ENCODE data around the gene GLCCI1. TPM values are rescaled to one million over a fixed set of nuclear protein-coding genes. Genes with fewer than 3 reads are reported as not detected.
"Not testable (repeated sequence)": the region's sequence is repeated elsewhere in the genome, so short reads cannot be mapped to it uniquely, and the experiment has no call there.

Gene GLCCI1
- total and polyA plus RNA-seq, 4 donors = 1.4 to 5.9 (median 4.3) TPM

DNA sequence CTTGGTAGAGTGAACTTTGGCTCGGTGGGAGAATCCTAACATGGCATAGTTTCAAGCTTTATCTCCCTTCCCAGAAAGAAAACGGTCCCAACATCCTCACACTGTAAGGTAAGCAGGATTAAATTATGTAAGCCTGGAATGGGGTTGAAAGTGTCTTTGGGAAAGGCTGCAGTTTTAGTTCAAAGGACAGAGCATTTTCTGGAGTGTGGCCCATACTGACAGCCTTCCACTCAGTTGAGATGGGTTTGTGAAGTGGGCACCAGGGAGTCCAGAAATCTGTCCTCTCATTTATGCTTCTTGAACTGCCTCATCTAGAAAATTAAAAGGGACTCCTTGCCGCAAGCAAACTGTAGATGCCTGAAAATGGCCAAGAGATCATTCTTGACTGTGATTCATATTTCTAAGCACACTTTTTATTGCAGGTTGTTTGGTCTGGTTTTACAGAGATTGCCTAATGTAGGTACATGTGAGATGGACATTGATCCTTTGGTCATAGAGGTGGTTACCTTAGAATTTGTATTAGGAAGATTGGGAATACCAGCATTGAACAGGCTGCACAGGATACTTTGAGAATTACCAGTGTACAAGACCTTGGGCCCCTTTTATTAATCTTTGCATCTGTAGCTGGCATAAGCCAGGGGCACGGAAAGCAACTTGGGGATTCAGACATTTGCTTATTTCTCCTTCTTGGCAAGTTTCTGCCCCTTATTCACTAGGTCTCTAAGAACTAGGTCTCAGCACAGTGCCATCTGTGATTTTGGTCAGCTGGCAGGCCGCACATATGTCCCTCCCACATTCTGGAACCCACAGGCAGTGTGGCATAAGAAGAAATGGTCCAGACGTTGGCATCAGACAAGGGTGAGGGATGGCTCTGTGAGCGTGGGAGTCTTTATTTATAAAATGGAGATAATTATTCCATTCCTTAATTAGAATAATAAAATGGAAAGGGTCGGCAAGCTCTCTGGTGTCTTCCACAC lies 125.9 kb downstream of the GLCCI1 start:
- DNase-seq (ENCODE audit: low spot score) = no peak
- no peak overlapping the region for H3K4me3 ChIP-seq (ENCODE audit: low read depth in 1 of 3, low read length in 3 of 3)
- H3K4me1 ChIP-seq (ENCODE audit: control insufficient read depth in 4 of 4, insufficient read depth in 4 of 4, low read length in 3 of 4) = peaks cover 0 to 19% (median 16%) of the 10 kb centered on the region in 4 donors
- peaks cover 0 to 3% (median 0%) of the 10 kb centered on the region in 4 donors for H3K36me3 ChIP-seq (ENCODE audit: control insufficient read depth in 4 of 4, insufficient read depth in 3 of 4, low read depth in 1 of 4, low read length in 3 of 4)
- 63% methylated on average over 8 of the region's 8 CpGs for WGBS
- no peaks in the 10 kb centered on the region for H3K9me3 ChIP-seq (ENCODE audit: control insufficient read depth in 4 of 4, low read length in 3 of 4)
- H3K27me3 ChIP-seq (ENCODE audit: control insufficient read depth in 4 of 4, insufficient read depth in 4 of 4, low read length in 3 of 4) = no peaks in the 10 kb centered on the region
- H3K9ac ChIP-seq (ENCODE audit: low read depth in 1 of 2, low read length in 2 of 2) = no peak overlapping the region
- TF ChIP-seq YY1 (IDR thresholded peaks at IDR 0.05) (peak; percentile 50), RAD21 (IDR thresholded peaks at IDR 0.05) (peak; percentile 18 to 30), TAF1 (conservative IDR thresholded peaks at IDR 0.05) (no peak), EGR1 (IDR thresholded peaks at IDR 0.05; ENCODE audit: low read depth in 2 of 2) (no peak), HNF4G (IDR thresholded peaks at IDR 0.05) (peak; percentile 64), JUND (IDR thresholded peaks at IDR 0.05) (peak in 1 of 2 donors; percentile 23), HNF4A (conservative IDR thresholded peaks at IDR 0.05) (peak; percentile 84 to 93), RXRA (IDR thresholded peaks at IDR 0.05) (peak; percentile 45 to 55), FOXA2 (IDR thresholded peaks at IDR 0.05) (no peak), GABPA (IDR thresholded peaks at IDR 0.05 in 1 of 2, conservative IDR thresholded peaks at IDR 0.05 in 1 of 2) (no peak), NR2F2 (IDR thresholded peaks at IDR 0.05) (no peak), SP1 (IDR thresholded peaks at IDR 0.05) (peak; percentile 81), FOXA1 (IDR thresholded peaks at IDR 0.05) (no peak)
- TF ChIP-seq, protein P1, sequence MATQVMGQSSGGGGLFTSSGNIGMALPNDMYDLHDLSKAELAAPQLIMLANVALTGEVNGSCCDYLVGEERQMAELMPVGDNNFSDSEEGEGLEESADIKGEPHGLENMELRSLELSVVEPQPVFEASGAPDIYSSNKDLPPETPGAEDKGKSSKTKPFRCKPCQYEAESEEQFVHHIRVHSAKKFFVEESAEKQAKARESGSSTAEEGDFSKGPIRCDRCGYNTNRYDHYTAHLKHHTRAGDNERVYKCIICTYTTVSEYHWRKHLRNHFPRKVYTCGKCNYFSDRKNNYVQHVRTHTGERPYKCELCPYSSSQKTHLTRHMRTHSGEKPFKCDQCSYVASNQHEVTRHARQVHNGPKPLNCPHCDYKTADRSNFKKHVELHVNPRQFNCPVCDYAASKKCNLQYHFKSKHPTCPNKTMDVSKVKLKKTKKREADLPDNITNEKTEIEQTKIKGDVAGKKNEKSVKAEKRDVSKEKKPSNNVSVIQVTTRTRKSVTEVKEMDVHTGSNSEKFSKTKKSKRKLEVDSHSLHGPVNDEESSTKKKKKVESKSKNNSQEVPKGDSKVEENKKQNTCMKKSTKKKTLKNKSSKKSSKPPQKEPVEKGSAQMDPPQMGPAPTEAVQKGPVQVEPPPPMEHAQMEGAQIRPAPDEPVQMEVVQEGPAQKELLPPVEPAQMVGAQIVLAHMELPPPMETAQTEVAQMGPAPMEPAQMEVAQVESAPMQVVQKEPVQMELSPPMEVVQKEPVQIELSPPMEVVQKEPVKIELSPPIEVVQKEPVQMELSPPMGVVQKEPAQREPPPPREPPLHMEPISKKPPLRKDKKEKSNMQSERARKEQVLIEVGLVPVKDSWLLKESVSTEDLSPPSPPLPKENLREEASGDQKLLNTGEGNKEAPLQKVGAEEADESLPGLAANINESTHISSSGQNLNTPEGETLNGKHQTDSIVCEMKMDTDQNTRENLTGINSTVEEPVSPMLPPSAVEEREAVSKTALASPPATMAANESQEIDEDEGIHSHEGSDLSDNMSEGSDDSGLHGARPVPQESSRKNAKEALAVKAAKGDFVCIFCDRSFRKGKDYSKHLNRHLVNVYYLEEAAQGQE (IDR thresholded peaks at IDR 0.05) = no peak
- TF ChIP-seq, protein P2, sequence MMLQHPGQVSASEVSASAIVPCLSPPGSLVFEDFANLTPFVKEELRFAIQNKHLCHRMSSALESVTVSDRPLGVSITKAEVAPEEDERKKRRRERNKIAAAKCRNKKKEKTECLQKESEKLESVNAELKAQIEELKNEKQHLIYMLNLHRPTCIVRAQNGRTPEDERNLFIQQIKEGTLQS (IDR thresholded peaks at IDR 0.05) = peak; percentile 56
- TF ChIP-seq, protein P3, sequence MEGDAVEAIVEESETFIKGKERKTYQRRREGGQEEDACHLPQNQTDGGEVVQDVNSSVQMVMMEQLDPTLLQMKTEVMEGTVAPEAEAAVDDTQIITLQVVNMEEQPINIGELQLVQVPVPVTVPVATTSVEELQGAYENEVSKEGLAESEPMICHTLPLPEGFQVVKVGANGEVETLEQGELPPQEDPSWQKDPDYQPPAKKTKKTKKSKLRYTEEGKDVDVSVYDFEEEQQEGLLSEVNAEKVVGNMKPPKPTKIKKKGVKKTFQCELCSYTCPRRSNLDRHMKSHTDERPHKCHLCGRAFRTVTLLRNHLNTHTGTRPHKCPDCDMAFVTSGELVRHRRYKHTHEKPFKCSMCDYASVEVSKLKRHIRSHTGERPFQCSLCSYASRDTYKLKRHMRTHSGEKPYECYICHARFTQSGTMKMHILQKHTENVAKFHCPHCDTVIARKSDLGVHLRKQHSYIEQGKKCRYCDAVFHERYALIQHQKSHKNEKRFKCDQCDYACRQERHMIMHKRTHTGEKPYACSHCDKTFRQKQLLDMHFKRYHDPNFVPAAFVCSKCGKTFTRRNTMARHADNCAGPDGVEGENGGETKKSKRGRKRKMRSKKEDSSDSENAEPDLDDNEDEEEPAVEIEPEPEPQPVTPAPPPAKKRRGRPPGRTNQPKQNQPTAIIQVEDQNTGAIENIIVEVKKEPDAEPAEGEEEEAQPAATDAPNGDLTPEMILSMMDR (IDR thresholded peaks at IDR 0.05; ENCODE audit: low read depth, low read length, missing input control) = no peak
- TF ChIP-seq, protein P4, sequence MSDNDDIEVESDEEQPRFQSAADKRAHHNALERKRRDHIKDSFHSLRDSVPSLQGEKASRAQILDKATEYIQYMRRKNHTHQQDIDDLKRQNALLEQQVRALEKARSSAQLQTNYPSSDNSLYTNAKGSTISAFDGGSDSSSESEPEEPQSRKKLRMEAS (IDR thresholded peaks at IDR 0.05) = no peak
- TF ChIP-seq, protein P5, sequence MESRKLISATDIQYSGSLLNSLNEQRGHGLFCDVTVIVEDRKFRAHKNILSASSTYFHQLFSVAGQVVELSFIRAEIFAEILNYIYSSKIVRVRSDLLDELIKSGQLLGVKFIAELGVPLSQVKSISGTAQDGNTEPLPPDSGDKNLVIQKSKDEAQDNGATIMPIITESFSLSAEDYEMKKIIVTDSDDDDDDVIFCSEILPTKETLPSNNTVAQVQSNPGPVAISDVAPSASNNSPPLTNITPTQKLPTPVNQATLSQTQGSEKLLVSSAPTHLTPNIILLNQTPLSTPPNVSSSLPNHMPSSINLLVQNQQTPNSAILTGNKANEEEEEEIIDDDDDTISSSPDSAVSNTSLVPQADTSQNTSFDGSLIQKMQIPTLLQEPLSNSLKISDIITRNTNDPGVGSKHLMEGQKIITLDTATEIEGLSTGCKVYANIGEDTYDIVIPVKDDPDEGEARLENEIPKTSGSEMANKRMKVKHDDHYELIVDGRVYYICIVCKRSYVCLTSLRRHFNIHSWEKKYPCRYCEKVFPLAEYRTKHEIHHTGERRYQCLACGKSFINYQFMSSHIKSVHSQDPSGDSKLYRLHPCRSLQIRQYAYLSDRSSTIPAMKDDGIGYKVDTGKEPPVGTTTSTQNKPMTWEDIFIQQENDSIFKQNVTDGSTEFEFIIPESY (IDR thresholded peaks at IDR 0.05) = no peak
- peak overlapping the region; percentile 14 to 75 for H3K27ac ChIP-seq (ENCODE audit: low read depth in 1 of 2, low read length in 2 of 2)

DNA sequence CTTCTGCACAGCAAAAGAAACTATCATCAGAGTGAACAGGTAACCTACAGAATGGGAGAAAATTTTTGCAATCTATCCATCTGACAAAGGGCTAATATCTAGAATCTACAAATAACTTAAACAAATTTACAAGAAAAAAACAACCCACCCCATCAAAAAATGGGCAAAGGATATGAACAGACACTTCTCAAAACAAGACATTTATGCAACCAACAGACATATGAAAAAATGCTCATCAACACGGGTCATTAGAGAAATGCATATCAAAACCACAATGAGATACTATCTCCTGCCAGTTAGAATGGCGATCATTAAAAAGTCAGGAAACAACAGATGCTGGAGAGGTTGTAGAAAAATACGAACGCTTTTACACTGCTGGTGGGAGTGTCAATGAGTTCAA lies 132.7 kb downstream of the GLCCI1 start:
- not testable (repeated sequence) for H3K4me1 ChIP-seq (ENCODE audit: control insufficient read depth in 4 of 4, insufficient read depth in 4 of 4, low read length in 3 of 4); H3K27ac ChIP-seq (ENCODE audit: low read depth in 1 of 2, low read length in 2 of 2); H3K27me3 ChIP-seq (ENCODE audit: control insufficient read depth in 4 of 4, insufficient read depth in 4 of 4, low read length in 3 of 4); H3K9me3 ChIP-seq (ENCODE audit: control insufficient read depth in 4 of 4, low read length in 3 of 4); H3K4me3 ChIP-seq (ENCODE audit: low read depth in 1 of 3, low read length in 3 of 3); DNase-seq (ENCODE audit: low spot score); H3K36me3 ChIP-seq (ENCODE audit: control insufficient read depth in 4 of 4, insufficient read depth in 3 of 4, low read depth in 1 of 4, low read length in 3 of 4); H3K9ac ChIP-seq (ENCODE audit: low read depth in 1 of 2, low read length in 2 of 2)
- 98% methylated on average over 4 of the region's 4 CpGs for WGBS

All from liver (tissue), 9 donors.